Mesothelial cell of epicardium (in vitro differentiated cells): Measurements from ENCODE around the gene MYLK. TPM values are rescaled to one million over a fixed set of nuclear protein-coding genes. Genes with fewer than 3 reads are reported as not detected.
A peak's percentile ranks its signal among the peaks of the same experiment; 100 is the strongest.

ENCODE experiments used
- DNase-seq, 2 experiments: peaks; one replicate each; pipeline ENCODE4 v3.0.0; 2021; ENCODE audit warnings: low spot score in 2 of 2; ENCODE audit not compliant: unreplicated experiment in 2 of 2
- H3K27ac Mint-ChIP-seq: 2 replicates; pipeline ENCODE4 v1.8.0; 2021; ENCODE audit warnings: mixed read lengths
- H3K27me3 Mint-ChIP-seq: 2 replicates; pipeline ENCODE4 v1.8.0; 2021; ENCODE audit warnings: low read depth, mixed read lengths
- H3K36me3 Mint-ChIP-seq: 2 replicates; pipeline ENCODE4 v1.8.0; 2021; ENCODE audit warnings: mixed read lengths
- H3K4me1 Mint-ChIP-seq: 2 replicates; pipeline ENCODE4 v1.8.0; 2021; ENCODE audit warnings: mixed read lengths
- H3K4me3 Mint-ChIP-seq: 2 replicates; pipeline ENCODE4 v1.8.0; 2021; ENCODE audit warnings: mild to moderate bottlenecking, moderate library complexity, mixed read lengths
- H3K9me3 Mint-ChIP-seq: 2 replicates; pipeline ENCODE4 v1.8.0; 2021; ENCODE audit warnings: mixed read lengths
- total RNA-seq: library from RNA; stranded (reverse); gene quantifications from 3 replicates; pipeline ENCODE4 v1.2.1, GENCODE V29; 2021
- TF ChIP-seq, protein P1 (sequence below): fragments of 200-600 bp; sonication (generic); IDR thresholded peaks from one replicate; pipeline ENCODE4 v1.5.0; 2021; ENCODE audit warnings: antibody characterized with exemption; ENCODE audit not compliant: unreplicated experiment

MYLK gene
- total RNA-seq, result 13.3 to 14.3 TPM (median 13.6 TPM) in 3 replicates

GRCh38 chr3:123884203-123884831 lies at the start of gene MYLK:
Gene MYLK (minus strand): TSS chr3:123884332. CDS start chr3:123793841, 90,491 bp downstream.
- no peaks in the 10 kb centered on the region for H3K36me3 Mint-ChIP-seq
- H3K4me3 Mint-ChIP-seq, result peak within 1 kb of the TSS; percentile 71
- H3K27ac Mint-ChIP-seq, result no peak within 1 kb of the TSS
- DNase-seq, result peak; percentile 60 to 64
- H3K4me1 Mint-ChIP-seq, result peaks cover 7% of the 10 kb centered on the region
- H3K27me3 Mint-ChIP-seq, result peaks cover 45% of the 10 kb centered on the region
- no peaks in the 10 kb centered on the region for H3K9me3 Mint-ChIP-seq
- TF ChIP-seq, protein P1, sequence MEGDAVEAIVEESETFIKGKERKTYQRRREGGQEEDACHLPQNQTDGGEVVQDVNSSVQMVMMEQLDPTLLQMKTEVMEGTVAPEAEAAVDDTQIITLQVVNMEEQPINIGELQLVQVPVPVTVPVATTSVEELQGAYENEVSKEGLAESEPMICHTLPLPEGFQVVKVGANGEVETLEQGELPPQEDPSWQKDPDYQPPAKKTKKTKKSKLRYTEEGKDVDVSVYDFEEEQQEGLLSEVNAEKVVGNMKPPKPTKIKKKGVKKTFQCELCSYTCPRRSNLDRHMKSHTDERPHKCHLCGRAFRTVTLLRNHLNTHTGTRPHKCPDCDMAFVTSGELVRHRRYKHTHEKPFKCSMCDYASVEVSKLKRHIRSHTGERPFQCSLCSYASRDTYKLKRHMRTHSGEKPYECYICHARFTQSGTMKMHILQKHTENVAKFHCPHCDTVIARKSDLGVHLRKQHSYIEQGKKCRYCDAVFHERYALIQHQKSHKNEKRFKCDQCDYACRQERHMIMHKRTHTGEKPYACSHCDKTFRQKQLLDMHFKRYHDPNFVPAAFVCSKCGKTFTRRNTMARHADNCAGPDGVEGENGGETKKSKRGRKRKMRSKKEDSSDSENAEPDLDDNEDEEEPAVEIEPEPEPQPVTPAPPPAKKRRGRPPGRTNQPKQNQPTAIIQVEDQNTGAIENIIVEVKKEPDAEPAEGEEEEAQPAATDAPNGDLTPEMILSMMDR, result no peak

DNA sequence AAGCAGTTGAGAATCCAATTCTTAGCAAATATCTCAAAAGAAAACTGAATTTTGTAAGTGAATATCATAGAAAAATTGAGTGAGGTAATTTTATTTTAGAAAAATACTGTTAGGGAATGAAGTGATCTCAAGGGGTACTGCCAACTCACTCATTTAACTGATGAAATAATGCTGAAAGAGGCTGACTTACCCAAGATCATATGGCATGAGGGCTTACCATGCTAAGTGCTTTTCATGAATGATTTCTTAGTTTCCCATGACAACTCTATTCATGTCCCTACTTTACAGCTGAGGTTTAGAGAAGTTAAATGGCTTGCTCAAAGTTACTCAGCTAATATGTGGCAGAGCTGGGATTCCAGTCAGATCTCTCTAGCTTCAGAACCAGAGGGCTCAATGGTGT lies 46.3 kb upstream of the MYLK start:
- Mint-ChIP-seq H3K27ac (no peak overlapping the region), H3K27me3 (no peaks in the 10 kb centered on the region), H3K36me3 (peaks cover 19% of the 10 kb centered on the region), H3K4me1 (no peaks in the 10 kb centered on the region), H3K9me3 (no peaks in the 10 kb centered on the region), H3K4me3 (no peak overlapping the region)
- no peak for DNase-seq
- TF ChIP-seq, protein P1, result no peak

DNA sequence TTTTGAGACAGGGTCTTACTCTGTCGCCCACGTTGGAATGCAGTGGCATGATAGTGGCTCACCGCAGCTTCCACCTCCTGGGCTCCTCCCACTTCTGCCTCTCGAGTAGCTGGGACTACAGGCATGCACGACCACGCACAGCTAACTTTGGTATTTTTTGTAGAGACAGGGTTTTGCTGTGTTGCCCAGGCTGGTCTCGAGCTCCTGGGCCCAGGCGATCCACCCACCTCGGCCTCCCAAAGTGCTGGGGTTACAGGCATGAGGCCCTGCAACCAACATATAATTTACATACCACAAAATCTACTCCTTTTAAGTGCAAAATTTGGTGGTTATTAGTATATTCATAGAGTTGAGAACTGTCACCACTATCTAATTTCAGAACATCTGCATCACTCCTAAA lies 45.2 kb upstream of the MYLK start:
- H3K27ac Mint-ChIP-seq, result no peak overlapping the region
- peaks cover 7% of the 10 kb centered on the region for H3K9me3 Mint-ChIP-seq
- DNase-seq, result no peak
- no peaks in the 10 kb centered on the region for H3K27me3 Mint-ChIP-seq
- H3K4me3 Mint-ChIP-seq, result no peak overlapping the region
- TF ChIP-seq, protein P1, result no peak
- H3K4me1 Mint-ChIP-seq, result no peaks in the 10 kb centered on the region
- H3K36me3 Mint-ChIP-seq, result peaks cover 27% of the 10 kb centered on the region

DNA sequence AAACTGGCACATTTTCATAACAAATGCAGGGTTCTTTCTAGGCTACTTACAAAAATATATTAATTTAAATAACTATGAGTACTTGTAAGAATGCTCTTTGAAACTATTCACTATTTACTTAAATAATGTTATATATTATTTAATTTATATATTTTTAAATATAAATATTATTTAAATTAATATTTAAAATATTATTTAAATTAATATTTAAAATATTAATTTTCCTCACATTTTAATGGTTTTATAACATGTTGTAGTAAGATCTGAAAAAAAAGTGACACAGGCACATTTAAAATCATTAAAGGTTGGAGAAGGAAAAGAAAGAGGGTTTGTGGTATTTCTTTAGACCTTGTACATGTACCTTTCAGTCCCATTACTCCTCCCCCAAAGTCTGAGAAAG lies 42.3 kb upstream of the MYLK start:
- no peaks in the 10 kb centered on the region for H3K4me1 Mint-ChIP-seq
- H3K27me3 Mint-ChIP-seq, result no peaks in the 10 kb centered on the region
- no peak overlapping the region for H3K27ac Mint-ChIP-seq
- no peak for DNase-seq
- TF ChIP-seq, protein P1, result no peak
- peaks cover 49% of the 10 kb centered on the region for H3K36me3 Mint-ChIP-seq
- H3K9me3 Mint-ChIP-seq, result peaks cover 35% of the 10 kb centered on the region
- no peak overlapping the region for H3K4me3 Mint-ChIP-seq

- TF ChIP-seq, protein P1, result no peak
- Mint-ChIP-seq H3K27ac (no peak overlapping the region), H3K27me3 (no peaks in the 10 kb centered on the region), H3K4me3 (no peak overlapping the region), H3K9me3 (peaks cover 54% of the 10 kb centered on the region), H3K36me3 (peaks cover 70% of the 10 kb centered on the region), H3K4me1 (no peaks in the 10 kb centered on the region)
- DNase-seq, result no peak
These were observed 36.7 kb upstream of the MYLK start for GRCh38 chr3:123920868-123921267.

GRCh38 chr3:123920383-123920782 lies 36.3 kb upstream of the MYLK start:
- Mint-ChIP-seq H3K27me3 (no peaks in the 10 kb centered on the region), H3K4me3 (no peak overlapping the region), H3K4me1 (no peaks in the 10 kb centered on the region), H3K36me3 (peaks cover 71% of the 10 kb centered on the region), H3K27ac (no peak overlapping the region), H3K9me3 (peaks cover 54% of the 10 kb centered on the region)
- TF ChIP-seq, protein P1, result no peak
- DNase-seq, result no peak
